COLO829 (cell line): Measurements from ENCODE around the gene IL26.

Experiments used
- DNase-seq: peaks from one replicate; pipeline ENCODE4 v3.0.0; 2012; ENCODE audit warnings: low spot score

IL26 gene

DNA sequence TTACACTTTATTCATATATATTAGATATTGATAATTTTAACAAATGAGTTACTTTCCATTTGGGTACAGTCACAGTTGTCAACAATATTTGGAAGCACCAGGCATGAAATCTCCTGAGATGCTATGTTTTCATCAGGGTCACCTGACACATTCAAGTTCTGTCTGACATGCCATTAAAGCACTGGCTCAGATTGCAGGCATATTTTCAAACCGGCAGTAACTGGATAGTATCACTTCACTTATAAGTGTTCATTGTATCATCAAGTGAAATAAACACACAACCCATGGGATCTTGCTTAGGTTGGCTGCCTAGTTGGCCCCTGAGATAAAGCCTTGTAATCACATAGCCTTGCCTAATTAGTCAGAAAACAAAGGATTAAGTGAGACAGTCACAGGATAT, 70.8 kb downstream of the IL26 start:
- no peak for DNase-seq
